K562 (cell line): ENCODE results near the gene STRA8. TPM values are rescaled to one million over a fixed set of nuclear protein-coding genes. Genes with fewer than 3 reads are reported as not detected.

Experiments
- ATAC-seq: fragments of 200-7000 bp; cut with Tn5 transposase; 3 replicates; pipeline ENCODE4 v1.9.1; 2020; ENCODE audit warnings: moderate library complexity
- BruUV-seq: library from RNA; stranded (reverse); fragments of 400-500 nt; replicated peaks from 2 replicates; lab custom pipeline; 2021; lab: Mats Ljungman, UMichigan
- CTCF ChIA-PET: fragments of 300-600 bp; formaldehyde crosslinking; extraction: SDS; loops from one replicate; lab custom pipeline; 2021; ENCODE audit warnings: low intra/inter-chr PET ratio; lab: Yijun Ruan, JAX
- POLR2A ChIA-PET: fragments of 300-600, 350-650 bp; sonication (Branson Sonifier 250); formaldehyde crosslinking; extraction: SDS; loops from one replicate; lab custom pipeline; 2021; ENCODE audit warnings: antibody characterized with exemption, inconsistent platforms; lab: Yijun Ruan, JAX
- DNase-seq, 4 experiments: peaks; one replicate each; pipeline versions ENCODE4 v3.0.0 to v3.0.0-alpha.2; 2011 to 2018; ENCODE audit warnings: low spot score in 3 of 4, mixed read lengths in 3 of 4; ENCODE audit errors: extremely low read depth in 1 of 4
- FAIRE-seq: peaks from 2 replicates; lab custom pipeline; 2011; peaks lifted over from hg19 to GRCh38; lab: Jason Lieb, UNC
- H2AFZ ChIP-seq: 2 replicates; pipeline ENCODE4 v1.6.0; 2011; ENCODE audit warnings: low read depth, low read length, control low read depth, inconsistent platforms
- H3K27ac ChIP-seq: fragments of 200-600 bp; 3 replicates; pipeline ENCODE4 v1.8.0; 2011; ENCODE audit warnings: low read depth, mild to moderate bottlenecking, control low read depth, inconsistent platforms, low read length, moderate library complexity, mixed read lengths; ENCODE audit errors: extremely low read depth
- H3K27me3 ChIP-seq, 2 experiments: fragments of 300-600 bp in 1 of 2; 2 replicates in 1 of 2; 3 replicates in 1 of 2; pipeline versions ENCODE4 v1.6.0 to v1.8.0; 2011; ENCODE audit warnings: inconsistent platforms in 2 of 2, low read length in 2 of 2, mild to moderate bottlenecking in 1 of 2, mixed read lengths in 1 of 2, moderate library complexity in 1 of 2; ENCODE audit not compliant: control insufficient read depth in 2 of 2, insufficient read depth in 2 of 2
- H3K36me3 ChIP-seq: fragments of 300-600 bp; 3 replicates; pipeline ENCODE4 v1.8.0; 2011; ENCODE audit warnings: mild to moderate bottlenecking, low read length, inconsistent platforms; ENCODE audit not compliant: control insufficient read depth, insufficient read depth
- H3K4me1 ChIP-seq, 2 experiments: fragments of 200-600 bp in 1 of 2; replicated peaks in 1 of 2; 2 replicates in 1 of 2; 3 replicates in 1 of 2; pipeline versions ENCODE4 v1.5.1 to v1.8.0; 2011; ENCODE audit warnings: inconsistent platforms in 2 of 2, low read length in 2 of 2, mild to moderate bottlenecking in 1 of 2, mixed read lengths in 1 of 2, moderate library complexity in 1 of 2; ENCODE audit not compliant: control insufficient read depth in 2 of 2, insufficient read depth in 2 of 2
- H3K4me2 ChIP-seq: 2 replicates; pipeline ENCODE4 v1.6.1; 2011; ENCODE audit warnings: low read length, control low read depth, inconsistent platforms, mixed read lengths; ENCODE audit not compliant: insufficient read depth
- H3K4me3 ChIP-seq: fragments of 200-600 bp; sonication (generic), shearing (Covaris generic); 2 replicates; pipeline ENCODE4 v1.5.1; 2016; ENCODE audit warnings: control low read depth, inconsistent platforms
- H3K79me2 ChIP-seq: fragments of 200-600 bp; 3 replicates; pipeline ENCODE4 v1.8.0; 2011; ENCODE audit warnings: low read length, inconsistent platforms; ENCODE audit not compliant: control insufficient read depth, insufficient read depth
- H3K9ac ChIP-seq, 2 experiments: 2 replicates each; pipeline versions ENCODE4 v1.6.0 to v1.6.1; 2011; ENCODE audit warnings: low read depth in 2 of 2, low read length in 2 of 2, control low read depth in 1 of 2, inconsistent platforms in 1 of 2, mild to moderate bottlenecking in 1 of 2, mixed read lengths in 1 of 2; ENCODE audit not compliant: insufficient read depth in 1 of 2
- H3K9me1 ChIP-seq: one replicate; pipeline ENCODE4 v1.6.0; 2011; ENCODE audit warnings: inconsistent platforms, mild to moderate bottlenecking, low read length, moderate library complexity; ENCODE audit not compliant: control insufficient read depth, insufficient read depth
- H3K9me3 ChIP-seq: replicated peaks from 2 replicates; pipeline ENCODE4 v1.5.1; 2011; ENCODE audit warnings: low read depth, low read length, inconsistent platforms; ENCODE audit not compliant: control insufficient read depth, insufficient read depth
- H4K20me1 ChIP-seq: replicated peaks from 2 replicates; pipeline ENCODE4 v1.6.1; 2011; ENCODE audit warnings: low read length, inconsistent platforms, mixed read lengths; ENCODE audit not compliant: control insufficient read depth, insufficient read depth
- PHF21A ChIP-seq: fragments of 450-650 bp; IDR thresholded peaks from 2 replicates; pipeline ENCODE4 v1.6.1; 2017; ENCODE audit warnings: low read depth, borderline replicate concordance
- SAFB2 ChIP-seq: fragments of 200-400 bp; formaldehyde crosslinking; IDR thresholded peaks from 2 replicates; pipeline ENCODE4 v1.6.1; 2018; ENCODE audit warnings: borderline replicate concordance, low read length, low read depth, moderate library complexity; ENCODE audit not compliant: severe bottlenecking
- WGBS: fragments of 100-300 bp; shearing (Covaris generic); methylation state at CpG from one replicate; pipeline ENCODE4 v1.1.6; 2016; ENCODE audit warnings: low coverage, mixed read lengths; ENCODE audit not compliant: insufficient coverage; ENCODE audit errors: missing lambda C conversion rate; 5-methylcytosine and 5-hydroxymethylcytosine counted together
- in situ Hi-C: fragments of 300-500 bp; cut with MboI; formaldehyde crosslinking; loops from 4 replicates; pipeline ENCODE4 v1.15.0; 2018; ENCODE audit warnings: inconsistent platforms, mixed read lengths
- intact Hi-C: fragments of 100-400 bp; cut with micrococcal nuclease; formaldehyde crosslinking; loops from 2 replicates; pipeline ENCODE4 v1.14.2; 2022
- polyA plus RNA-seq, 8 experiments: library from polyadenylated mRNA; depleted of rRNA in 4 of 8; stranded (reverse) in 5 of 8; unstranded in 3 of 8; fragments of >200 nt; fragmentation: Nextera tagmentation in 2 of 8; fragmentation: Illumina TruSeq in 1 of 8; extraction: Ambion mirVana in 2 of 8; extraction: Trizol in 1 of 8; gene quantifications; 2 replicates each; pipeline versions ENCODE4 v1.2.1 to v1.2.3, GENCODE V29; 2011 to 2014; ENCODE audit warnings: inconsistent platforms in 1 of 8, missing spikeins in 1 of 8
- total RNA-seq, 7 experiments: library from RNA; depleted of rRNA in 6 of 7; stranded (reverse); fragments of >200 nt in 6 of 7; fragmentation: Illumina TruSeq in 2 of 7; extraction: Trizol in 2 of 7; gene quantifications; 2 replicates each; pipeline versions ENCODE4 v1.2.1 to v1.2.3, GENCODE V29; 2011 to 2021; ENCODE audit warnings: low replicate concordance in 1 of 7
- TF ChIP-seq, protein P1 (sequence below): IDR thresholded peaks from 2 replicates; pipeline ENCODE4 v1.6.1; 2012; ENCODE audit warnings: low read depth, low read length, improper control_type of control experiment, borderline replicate concordance
- TF ChIP-seq, protein P2 (sequence below): fragments of 250-450 bp; sonication (Bioruptor Pico); IDR thresholded peaks from 2 replicates; pipeline ENCODE4 v1.4.0; 2020; ENCODE audit warnings: mild to moderate bottlenecking, moderate library complexity

STRA8 gene
- total and polyA plus RNA-seq, 9 of the 15 experiments (the other 6 are each of a cell fraction or from before 2014, with no cell fraction given) = not detected

DNA sequence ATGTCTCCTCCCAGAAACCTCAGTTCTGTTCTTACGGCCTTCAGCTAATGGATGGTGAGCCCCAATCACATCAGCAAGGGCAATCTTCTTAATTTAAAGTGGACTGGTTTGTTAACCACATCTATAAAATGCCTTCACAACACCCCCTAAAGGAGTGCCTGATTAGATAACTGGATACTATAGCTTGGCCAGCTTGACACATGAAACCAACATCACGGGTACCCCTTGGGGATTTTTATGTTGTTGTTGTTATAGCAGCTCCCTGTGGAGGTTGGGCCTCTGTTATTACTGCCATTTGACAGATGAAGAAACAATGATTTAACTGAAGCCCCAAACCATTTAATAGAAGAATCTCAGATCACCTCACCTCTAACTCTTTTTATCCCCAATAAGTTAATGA lies 26.8 kb downstream of the STRA8 start:
- ChIA-PET CTCF (no interaction called here), POLR2A (interaction anchor here (0.6 to 1.2 kb wide), 2 partner anchors 14 to 57 kb away, joined by 3 to 4 read pairs; no protein-coding TSS in a partner anchor)
- no peaks in the 10 kb centered on the region for H3K9me1 ChIP-seq
- no TSS peak for BruUV-seq
- in situ Hi-C loops = no loop called here
- no peak for ATAC-seq
- H3K27me3 ChIP-seq = peaks cover 56 to 78% of the 10 kb centered on the region in 2 experiments
- H3K9ac ChIP-seq = no peak overlapping the region
- H3K79me2 ChIP-seq = no peaks in the 10 kb centered on the region
- H3K4me1 ChIP-seq = no peaks in the 10 kb centered on the region
- H3K36me3 ChIP-seq = no peaks in the 10 kb centered on the region
- TF ChIP-seq PHF21A (no peak), SAFB2 (no peak)
- TF ChIP-seq, protein P1, sequence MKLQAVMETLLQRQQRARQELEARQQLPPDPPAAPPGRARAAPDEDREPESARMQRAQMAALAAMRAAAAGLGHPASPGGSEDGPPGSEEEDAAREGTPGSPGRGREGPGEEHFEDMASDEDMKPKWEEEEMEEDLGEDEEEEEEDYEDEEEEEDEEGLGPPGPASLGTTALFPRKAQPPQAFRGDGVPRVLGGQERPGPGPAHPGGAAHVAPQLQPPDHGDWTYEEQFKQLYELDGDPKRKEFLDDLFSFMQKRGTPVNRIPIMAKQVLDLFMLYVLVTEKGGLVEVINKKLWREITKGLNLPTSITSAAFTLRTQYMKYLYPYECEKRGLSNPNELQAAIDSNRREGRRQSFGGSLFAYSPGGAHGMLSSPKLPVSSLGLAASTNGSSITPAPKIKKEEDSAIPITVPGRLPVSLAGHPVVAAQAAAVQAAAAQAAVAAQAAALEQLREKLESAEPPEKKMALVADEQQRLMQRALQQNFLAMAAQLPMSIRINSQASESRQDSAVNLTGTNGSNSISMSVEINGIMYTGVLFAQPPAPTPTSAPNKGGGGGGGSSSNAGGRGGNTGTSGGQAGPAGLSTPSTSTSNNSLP = no peak
- TF ChIP-seq, protein P2, sequence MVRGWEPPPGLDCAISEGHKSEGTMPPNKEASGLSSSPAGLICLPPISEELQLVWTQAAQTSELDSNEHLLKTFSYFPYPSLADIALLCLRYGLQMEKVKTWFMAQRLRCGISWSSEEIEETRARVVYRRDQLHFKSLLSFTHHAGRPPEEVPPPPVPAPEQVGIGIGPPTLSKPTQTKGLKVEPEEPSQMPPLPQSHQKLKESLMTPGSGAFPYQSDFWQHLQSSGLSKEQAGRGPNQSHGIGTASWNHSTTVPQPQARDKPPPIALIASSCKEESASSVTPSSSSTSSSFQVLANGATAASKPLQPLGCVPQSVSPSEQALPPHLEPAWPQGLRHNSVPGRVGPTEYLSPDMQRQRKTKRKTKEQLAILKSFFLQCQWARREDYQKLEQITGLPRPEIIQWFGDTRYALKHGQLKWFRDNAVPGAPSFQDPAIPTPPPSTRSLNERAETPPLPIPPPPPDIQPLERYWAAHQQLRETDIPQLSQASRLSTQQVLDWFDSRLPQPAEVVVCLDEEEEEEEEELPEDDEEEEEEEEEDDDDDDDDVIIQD (CRISPR knock-in tag) = no peak
- TF ChIP-seq, all 486 proteins: peak for 0
- Histone ChIP-seq H4K20me1 (no peaks in the 10 kb centered on the region), H3K4me3 (no peak overlapping the region), H3K4me2 (no peak overlapping the region), H2AFZ (no peak overlapping the region), H3K9me3 (no peaks in the 10 kb centered on the region), H3K27ac (no peak overlapping the region)
- WGBS = 10% methylated on average over 2 of the region's 2 CpGs
- FAIRE-seq = no peak
- intact Hi-C loops = no loop called here
- DNase-seq = no peak
